DMS153 treated with DMSO at 0.1 percent for 48 hours (cell line): ENCODE results near the gene CCNQ.
A peak's percentile ranks its signal among the peaks of the same experiment; 100 is the strongest.

Experiments used
- DNase-seq: peaks from one replicate; lab custom pipeline; 2025; ENCODE audit not compliant: unreplicated experiment; lab: John Stamatoyannopoulos, UW

Gene CCNQ

GRCh38 chrX:153546386-153546785 lies 52.6 kb downstream of the CCNQ start:
- DNase-seq: no peak

- no peak for DNase-seq
These were observed 54.2 kb downstream of the CCNQ start for GRCh38 chrX:153544727-153545126.

GRCh38 chrX:153539979-153540358 lies 59.0 kb downstream of the CCNQ start:
- DNase-seq: no peak

GRCh38 chrX:153539171-153539978 lies 59.6 kb downstream of the CCNQ start:
- DNase-seq: peak; percentile 38

GRCh38 chrX:153538424-153538823 lies 60.5 kb downstream of the CCNQ start:
- no peak for DNase-seq
